ENCODE results near the gene HDDC3. TPM values are rescaled to one million over a fixed set of nuclear protein-coding genes. Genes with fewer than 3 reads are reported as not detected.

HDDC3 gene
- total and polyA plus RNA-seq, 5 donors from 2014 or later = 15.6 to 36.2 (median 30.8) TPM

- Mint-ChIP-seq H3K4me1 (peaks cover 0 to 26% (median 9%) of the 10 kb centered on the region in 4 donors), H3K36me3 (peaks cover 19% of the 10 kb centered on the region), H3K9me3 (no peaks in the 10 kb centered on the region), H3K4me3 (peak overlapping the region in 3 of 4 donors; percentile 29 to 78 (median 50)), H3K27ac (peak overlapping the region in 2 of 3 donors; percentile 54 to 62), H3K27me3 (no peaks in the 10 kb centered on the region)
- H3K4me3 ChIP-seq (ENCODE audit: low read depth, low read length) = no peak overlapping the region
- peaks cover 28% of the 10 kb centered on the region for H3K36me3 ChIP-seq (ENCODE audit: control insufficient read depth, insufficient read depth, low read length)
- DNase-seq (no peak), ATAC-seq (ENCODE audit: low read depth in 2 of 2) (no peak)
- H3K27ac ChIP-seq (ENCODE audit: insufficient read depth, low read length, poor library complexity, severe bottlenecking) = no peak overlapping the region
- no peaks in the 10 kb centered on the region for H3K9me3 ChIP-seq (ENCODE audit: control insufficient read depth in 2 of 2, low read length in 2 of 2)
- H3K27me3 ChIP-seq (ENCODE audit: control insufficient read depth, insufficient read depth, low read length) = no peaks in the 10 kb centered on the region
- peaks cover 24% of the 10 kb centered on the region for H3K4me1 ChIP-seq (ENCODE audit: control insufficient read depth, insufficient read depth, low read length, poor library complexity, severe bottlenecking)
These were observed 25.4 kb upstream of the HDDC3 start for GRCh38 chr15:90957791-90958190.

- peak overlapping the region in 2 of 3 donors; percentile 54 to 62 for H3K27ac Mint-ChIP-seq
- Histone ChIP-seq H3K9me3 (ENCODE audit: control insufficient read depth in 2 of 2, low read length in 2 of 2) (no peaks in the 10 kb centered on the region), H3K27me3 (ENCODE audit: control insufficient read depth, insufficient read depth, low read length) (no peaks in the 10 kb centered on the region), H3K4me3 (ENCODE audit: low read depth, low read length) (no peak overlapping the region), H3K4me1 (ENCODE audit: control insufficient read depth, insufficient read depth, low read length, poor library complexity, severe bottlenecking) (peaks cover 24% of the 10 kb centered on the region), H3K36me3 (ENCODE audit: control insufficient read depth, insufficient read depth, low read length) (peaks cover 25% of the 10 kb centered on the region), H3K27ac (ENCODE audit: insufficient read depth, low read length, poor library complexity, severe bottlenecking) (no peak overlapping the region)
- H3K4me3 Mint-ChIP-seq = peak overlapping the region in 3 of 4 donors; percentile 29 to 78 (median 50)
- H3K27me3 Mint-ChIP-seq = no peaks in the 10 kb centered on the region
- DNase-seq = no peak
- H3K36me3 Mint-ChIP-seq = peaks cover 23% of the 10 kb centered on the region
- H3K9me3 Mint-ChIP-seq = peaks cover 0 to 1% (median 0%) of the 10 kb centered on the region in 7 donors
- ATAC-seq (ENCODE audit: low read depth in 2 of 2) = no peak
- H3K4me1 Mint-ChIP-seq = peaks cover 0 to 26% (median 8%) of the 10 kb centered on the region in 4 donors
These were observed 24.9 kb upstream of the HDDC3 start for GRCh38 chr15:90957031-90957790.

GRCh38 chr15:90956274-90957030 lies 24.1 kb upstream of the HDDC3 start:
- Histone ChIP-seq H3K4me3 (ENCODE audit: low read depth, low read length) (no peak overlapping the region), H3K27ac (ENCODE audit: insufficient read depth, low read length, poor library complexity, severe bottlenecking) (no peak overlapping the region), H3K27me3 (ENCODE audit: control insufficient read depth, insufficient read depth, low read length) (no peaks in the 10 kb centered on the region), H3K4me1 (ENCODE audit: control insufficient read depth, insufficient read depth, low read length, poor library complexity, severe bottlenecking) (peaks cover 24% of the 10 kb centered on the region), H3K9me3 (ENCODE audit: control insufficient read depth in 2 of 2, low read length in 2 of 2) (no peaks in the 10 kb centered on the region), H3K36me3 (ENCODE audit: control insufficient read depth, insufficient read depth, low read length) (peaks cover 25% of the 10 kb centered on the region)
- Mint-ChIP-seq H3K4me1 (peaks cover 0 to 26% (median 7%) of the 10 kb centered on the region in 4 donors), H3K9me3 (peaks cover 0 to 1% (median 0%) of the 10 kb centered on the region in 7 donors), H3K36me3 (peaks cover 20% of the 10 kb centered on the region), H3K27me3 (no peaks in the 10 kb centered on the region), H3K4me3 (peak overlapping the region; percentile 89 to 92 (median 90)), H3K27ac (peak overlapping the region in 1 of 3 donors; percentile 62)
- DNase-seq (peak; percentile 38 to 68 (median 57)), ATAC-seq (ENCODE audit: low read depth in 2 of 2) (no peak)

GRCh38 chr15:90955624-90956273 lies 23.4 kb upstream of the HDDC3 start:
- Mint-ChIP-seq H3K4me1 (peaks cover 0 to 26% (median 7%) of the 10 kb centered on the region in 4 donors), H3K27me3 (no peaks in the 10 kb centered on the region), H3K9me3 (peaks cover 0 to 1% (median 0%) of the 10 kb centered on the region in 7 donors), H3K36me3 (peaks cover 14% of the 10 kb centered on the region), H3K4me3 (peak overlapping the region; percentile 89 to 96 (median 91)), H3K27ac (peak overlapping the region in 2 of 3 donors; percentile 62 to 93)
- peak in 1 of 3 donors; percentile 15 for DNase-seq
- H3K4me3 ChIP-seq (ENCODE audit: low read depth, low read length) = peak overlapping the region; percentile 71
- H3K27ac ChIP-seq (ENCODE audit: insufficient read depth, low read length, poor library complexity, severe bottlenecking) = no peak overlapping the region
- ATAC-seq (ENCODE audit: low read depth in 2 of 2) = no peak
- H3K27me3 ChIP-seq (ENCODE audit: control insufficient read depth, insufficient read depth, low read length) = no peaks in the 10 kb centered on the region
- peaks cover 19% of the 10 kb centered on the region for H3K36me3 ChIP-seq (ENCODE audit: control insufficient read depth, insufficient read depth, low read length)
- no peaks in the 10 kb centered on the region for H3K9me3 ChIP-seq (ENCODE audit: control insufficient read depth in 2 of 2, low read length in 2 of 2)
- H3K4me1 ChIP-seq (ENCODE audit: control insufficient read depth, insufficient read depth, low read length, poor library complexity, severe bottlenecking) = peaks cover 24% of the 10 kb centered on the region

GRCh38 chr15:90954712-90955623 lies 22.6 kb upstream of the HDDC3 start, which contains the start of gene RCCD1:
RCCD1 (plus strand) TSS chr15:90954884; CDS start chr15:90956735, 1,851 bp downstream.
- H3K36me3 ChIP-seq (ENCODE audit: control insufficient read depth, insufficient read depth, low read length) = peaks cover 18% of the 10 kb centered on the region
- no peaks in the 10 kb centered on the region for H3K9me3 ChIP-seq (ENCODE audit: control insufficient read depth in 2 of 2, low read length in 2 of 2)
- no peaks in the 10 kb centered on the region for H3K27me3 ChIP-seq (ENCODE audit: control insufficient read depth, insufficient read depth, low read length)
- Mint-ChIP-seq H3K4me1 (peaks cover 0 to 26% (median 7%) of the 10 kb centered on the region in 4 donors), H3K27ac (peak within 1 kb of the TSS; percentile 48 to 95 (median 93)), H3K9me3 (peaks cover 0 to 1% (median 0%) of the 10 kb centered on the region in 7 donors), H3K36me3 (peaks cover 14% of the 10 kb centered on the region), H3K27me3 (no peaks in the 10 kb centered on the region), H3K4me3 (peak within 1 kb of the TSS; percentile 89 to 96 (median 91))
- ATAC-seq (ENCODE audit: low read depth in 2 of 2) (peak; percentile 96 to 97), DNase-seq (peak; percentile 87 to 96 (median 87))
- H3K27ac ChIP-seq (ENCODE audit: insufficient read depth, low read length, poor library complexity, severe bottlenecking) = peak within 1 kb of the TSS; percentile 96
- H3K4me1 ChIP-seq (ENCODE audit: control insufficient read depth, insufficient read depth, low read length, poor library complexity, severe bottlenecking) = peaks cover 24% of the 10 kb centered on the region
- peak within 1 kb of the TSS; percentile 71 for H3K4me3 ChIP-seq (ENCODE audit: low read depth, low read length)

- H3K4me1 Mint-ChIP-seq = peaks cover 0 to 21% (median 7%) of the 10 kb centered on the region in 4 donors
- Histone ChIP-seq H3K4me1 (ENCODE audit: control insufficient read depth, insufficient read depth, low read length, poor library complexity, severe bottlenecking) (peaks cover 24% of the 10 kb centered on the region), H3K27me3 (ENCODE audit: control insufficient read depth, insufficient read depth, low read length) (no peaks in the 10 kb centered on the region), H3K36me3 (ENCODE audit: control insufficient read depth, insufficient read depth, low read length) (peaks cover 26% of the 10 kb centered on the region), H3K27ac (ENCODE audit: insufficient read depth, low read length, poor library complexity, severe bottlenecking) (peak overlapping the region; percentile 96), H3K4me3 (ENCODE audit: low read depth, low read length) (peak overlapping the region; percentile 31), H3K9me3 (ENCODE audit: control insufficient read depth in 2 of 2, low read length in 2 of 2) (no peaks in the 10 kb centered on the region)
- DNase-seq = no peak
- H3K36me3 Mint-ChIP-seq = peaks cover 9% of the 10 kb centered on the region
- H3K27ac Mint-ChIP-seq = peak overlapping the region; percentile 48 to 95 (median 93)
- peak overlapping the region; percentile 89 to 96 (median 91) for H3K4me3 Mint-ChIP-seq
- no peaks in the 10 kb centered on the region for H3K27me3 Mint-ChIP-seq
- no peak for ATAC-seq (ENCODE audit: low read depth in 2 of 2)
- peaks cover 0 to 1% (median 0%) of the 10 kb centered on the region in 7 donors for H3K9me3 Mint-ChIP-seq
These were observed 21.8 kb upstream of the HDDC3 start for GRCh38 chr15:90953947-90954711.
